RWPE2 (cell line): ENCODE data around the gene DES.

Experiments used
- ATAC-seq: fragments of 200-7000 bp; cut with Tn5 transposase; 3 replicates; pipeline ENCODE4 v1.9.1; 2021; ENCODE audit warnings: low read depth
- DNase-seq: peaks from one replicate; pipeline ENCODE4 v3.0.0-alpha.2; 2020; ENCODE audit warnings: low spot score
- H3K27ac ChIP-seq: fragments of 450-650 bp; 2 replicates; pipeline ENCODE4 v1.5.1; 2017; ENCODE audit warnings: mild to moderate bottlenecking; ENCODE audit not compliant: poor library complexity, severe bottlenecking
- H3K27me3 ChIP-seq: fragments of 250-450 bp; sonication (Bioruptor Pico); 2 replicates; pipeline ENCODE4 v1.5.1; 2021; ENCODE audit warnings: mild to moderate bottlenecking, moderate library complexity; ENCODE audit not compliant: insufficient read depth, poor library complexity, severe bottlenecking
- H3K36me3 ChIP-seq: fragments of 250-450 bp; sonication (Bioruptor Pico); 2 replicates; pipeline ENCODE4 v1.5.1; 2020; ENCODE audit warnings: low read depth, mild to moderate bottlenecking, moderate library complexity
- H3K4me1 ChIP-seq: fragments of 250-450 bp; sonication (Bioruptor Pico); 2 replicates; pipeline ENCODE4 v1.5.1; 2021; ENCODE audit warnings: mild to moderate bottlenecking, moderate library complexity; ENCODE audit not compliant: insufficient read depth, poor library complexity, severe bottlenecking
- H3K4me3 ChIP-seq: fragments of 250-450 bp; sonication (Bioruptor Pico); 2 replicates; pipeline ENCODE4 v1.5.1; 2021; ENCODE audit warnings: mild to moderate bottlenecking, moderate library complexity; ENCODE audit not compliant: severe bottlenecking
- H3K9me3 ChIP-seq: fragments of 250-450 bp; sonication (Bioruptor Pico); 2 replicates; pipeline ENCODE4 v1.5.1; 2021; ENCODE audit warnings: mild to moderate bottlenecking, moderate library complexity; ENCODE audit not compliant: severe bottlenecking
- CTCF ChIP-seq: fragments of 450-650 bp; IDR thresholded peaks from one replicate; pipeline ENCODE4 v1.5.1; 2017; ENCODE audit warnings: mild to moderate bottlenecking, moderate library complexity; ENCODE audit not compliant: poor library complexity, severe bottlenecking

Gene DES

DNA sequence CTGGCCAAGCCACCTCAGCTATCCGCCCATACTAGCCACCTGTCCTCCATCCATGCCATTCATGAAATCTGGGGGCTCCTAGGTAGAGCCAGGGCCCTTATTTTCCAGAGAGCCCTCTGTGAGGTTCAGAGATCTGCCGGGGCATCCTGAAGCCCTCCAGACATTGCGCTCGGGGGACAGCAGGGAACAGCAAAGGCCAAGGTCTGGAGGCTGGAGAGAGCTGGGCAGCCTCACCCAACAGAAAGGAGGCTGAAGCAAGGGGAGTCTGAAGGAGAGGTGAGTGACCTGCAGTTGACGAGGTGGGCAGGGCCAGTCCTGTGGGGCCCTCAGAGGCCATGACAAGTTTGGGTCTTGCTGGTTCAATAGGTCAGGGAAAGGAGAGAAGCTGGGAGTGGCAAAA, 8.6 kb upstream of the DES start:
- H3K27me3 ChIP-seq, result no peaks in the 10 kb centered on the region
- no peak for DNase-seq
- H3K27ac ChIP-seq, result no peak overlapping the region
- no peaks in the 10 kb centered on the region for H3K4me1 ChIP-seq
- no peak overlapping the region for H3K4me3 ChIP-seq
- TF ChIP-seq CTCF, result no peak
- ATAC-seq, result no peak
- H3K9me3 ChIP-seq, result peaks cover 3% of the 10 kb centered on the region
- H3K36me3 ChIP-seq, result no peaks in the 10 kb centered on the region

- no peak for ATAC-seq
- no peak overlapping the region for H3K27ac ChIP-seq
- no peak for DNase-seq
- TF ChIP-seq CTCF, result no peak
- H3K4me1 ChIP-seq, result no peaks in the 10 kb centered on the region
- no peak overlapping the region for H3K4me3 ChIP-seq
- peaks cover 3% of the 10 kb centered on the region for H3K9me3 ChIP-seq
- no peaks in the 10 kb centered on the region for H3K36me3 ChIP-seq
- no peaks in the 10 kb centered on the region for H3K27me3 ChIP-seq
Observed at GRCh38 chr2:219410390-219410789, 7.8 kb upstream of the DES start.

DNA sequence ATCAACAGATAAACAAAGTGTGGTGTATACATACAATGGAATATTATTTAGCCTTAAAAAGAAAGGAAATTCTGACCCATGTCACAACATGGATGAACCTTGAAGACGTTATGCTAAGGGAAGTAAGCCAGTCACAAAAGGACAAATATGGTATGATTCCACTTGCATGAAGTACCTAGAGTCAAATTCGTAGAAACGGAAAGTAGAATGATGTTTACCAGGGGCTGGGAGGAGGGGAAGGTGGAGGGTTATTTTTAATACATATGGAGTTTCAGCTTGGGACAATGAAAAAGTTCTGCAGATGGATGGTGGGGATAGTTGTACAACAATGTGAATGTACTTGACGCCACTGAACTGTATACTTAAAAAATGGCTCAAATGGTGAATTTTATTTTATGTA, 3.3 kb upstream of the DES start:
- DNase-seq, result no peak
- peaks cover 3% of the 10 kb centered on the region for H3K9me3 ChIP-seq
- H3K4me1 ChIP-seq, result no peaks in the 10 kb centered on the region
- no peak overlapping the region for H3K27ac ChIP-seq
- H3K36me3 ChIP-seq, result no peaks in the 10 kb centered on the region
- no peak for TF ChIP-seq CTCF
- no peak for ATAC-seq
- no peak overlapping the region for H3K4me3 ChIP-seq
- peaks cover 12% of the 10 kb centered on the region for H3K27me3 ChIP-seq

GRCh38 chr2:219415580-219416234, 2.5 kb upstream of the DES start:
- TF ChIP-seq CTCF, result no peak
- no peak overlapping the region for H3K27ac ChIP-seq
- no peaks in the 10 kb centered on the region for H3K4me1 ChIP-seq
- no peak overlapping the region for H3K4me3 ChIP-seq
- DNase-seq, result no peak
- no peak for ATAC-seq
- H3K9me3 ChIP-seq, result peaks cover 3% of the 10 kb centered on the region
- H3K36me3 ChIP-seq, result no peaks in the 10 kb centered on the region
- peaks cover 12% of the 10 kb centered on the region for H3K27me3 ChIP-seq

- TF ChIP-seq CTCF, result no peak
- peaks cover 12% of the 10 kb centered on the region for H3K27me3 ChIP-seq
- no peak for DNase-seq
- ATAC-seq, result no peak
- no peak overlapping the region for H3K4me3 ChIP-seq
- H3K4me1 ChIP-seq, result no peaks in the 10 kb centered on the region
- peaks cover 3% of the 10 kb centered on the region for H3K9me3 ChIP-seq
- no peak overlapping the region for H3K27ac ChIP-seq
- no peaks in the 10 kb centered on the region for H3K36me3 ChIP-seq
Observed at GRCh38 chr2:219416235-219416602, 2.0 kb upstream of the DES start.
